ENCODE measurements around the gene NOL4L.

DNA sequence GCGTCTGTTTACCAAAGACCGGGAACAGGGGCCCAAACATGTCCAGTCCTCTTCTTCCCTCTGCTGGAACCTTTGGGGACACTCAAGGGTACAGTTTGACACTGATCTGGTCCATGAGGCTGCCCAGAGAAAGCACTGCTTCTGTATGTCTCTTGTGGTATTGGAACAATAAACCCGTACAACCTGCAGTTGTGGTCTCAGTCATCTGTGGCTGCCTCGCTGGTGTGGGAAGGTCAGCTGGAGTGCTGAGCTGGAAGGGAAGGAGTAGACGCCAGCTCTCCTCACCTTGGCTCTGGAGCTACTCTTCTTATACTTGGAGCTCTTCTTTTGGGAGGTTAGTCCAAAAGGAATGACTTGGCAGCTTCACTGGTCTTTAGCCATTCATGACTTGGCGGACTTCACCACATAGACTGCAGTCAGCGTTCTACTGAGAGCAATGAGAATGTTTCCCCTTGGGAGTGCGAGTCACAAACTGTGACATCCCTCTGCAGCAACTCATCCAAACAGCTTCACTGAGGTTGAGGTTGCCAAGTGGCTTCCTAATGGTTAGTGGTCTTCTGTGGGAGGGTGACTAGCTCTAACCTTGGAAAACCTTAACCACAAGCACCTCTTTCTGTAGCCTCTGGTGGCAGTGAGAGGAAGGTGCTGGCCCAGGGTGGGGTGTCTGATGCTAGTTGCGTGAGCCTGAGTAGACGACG, 145.9 kb downstream of the NOL4L start:
- TF ChIP-seq, protein P1, sequence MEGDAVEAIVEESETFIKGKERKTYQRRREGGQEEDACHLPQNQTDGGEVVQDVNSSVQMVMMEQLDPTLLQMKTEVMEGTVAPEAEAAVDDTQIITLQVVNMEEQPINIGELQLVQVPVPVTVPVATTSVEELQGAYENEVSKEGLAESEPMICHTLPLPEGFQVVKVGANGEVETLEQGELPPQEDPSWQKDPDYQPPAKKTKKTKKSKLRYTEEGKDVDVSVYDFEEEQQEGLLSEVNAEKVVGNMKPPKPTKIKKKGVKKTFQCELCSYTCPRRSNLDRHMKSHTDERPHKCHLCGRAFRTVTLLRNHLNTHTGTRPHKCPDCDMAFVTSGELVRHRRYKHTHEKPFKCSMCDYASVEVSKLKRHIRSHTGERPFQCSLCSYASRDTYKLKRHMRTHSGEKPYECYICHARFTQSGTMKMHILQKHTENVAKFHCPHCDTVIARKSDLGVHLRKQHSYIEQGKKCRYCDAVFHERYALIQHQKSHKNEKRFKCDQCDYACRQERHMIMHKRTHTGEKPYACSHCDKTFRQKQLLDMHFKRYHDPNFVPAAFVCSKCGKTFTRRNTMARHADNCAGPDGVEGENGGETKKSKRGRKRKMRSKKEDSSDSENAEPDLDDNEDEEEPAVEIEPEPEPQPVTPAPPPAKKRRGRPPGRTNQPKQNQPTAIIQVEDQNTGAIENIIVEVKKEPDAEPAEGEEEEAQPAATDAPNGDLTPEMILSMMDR (conservative IDR thresholded peaks at IDR 0.05), result no peak
- TF ChIP-seq EZH2 (IDR thresholded peaks at IDR 0.05; ENCODE audit: low read depth), result no peak
